ENCODE measurements around the gene CDC25C.
"Not testable (repeated sequence)": the region's sequence is repeated elsewhere in the genome, so short reads cannot be mapped to it uniquely, and the experiment has no call there.

Gene CDC25C

DNA sequence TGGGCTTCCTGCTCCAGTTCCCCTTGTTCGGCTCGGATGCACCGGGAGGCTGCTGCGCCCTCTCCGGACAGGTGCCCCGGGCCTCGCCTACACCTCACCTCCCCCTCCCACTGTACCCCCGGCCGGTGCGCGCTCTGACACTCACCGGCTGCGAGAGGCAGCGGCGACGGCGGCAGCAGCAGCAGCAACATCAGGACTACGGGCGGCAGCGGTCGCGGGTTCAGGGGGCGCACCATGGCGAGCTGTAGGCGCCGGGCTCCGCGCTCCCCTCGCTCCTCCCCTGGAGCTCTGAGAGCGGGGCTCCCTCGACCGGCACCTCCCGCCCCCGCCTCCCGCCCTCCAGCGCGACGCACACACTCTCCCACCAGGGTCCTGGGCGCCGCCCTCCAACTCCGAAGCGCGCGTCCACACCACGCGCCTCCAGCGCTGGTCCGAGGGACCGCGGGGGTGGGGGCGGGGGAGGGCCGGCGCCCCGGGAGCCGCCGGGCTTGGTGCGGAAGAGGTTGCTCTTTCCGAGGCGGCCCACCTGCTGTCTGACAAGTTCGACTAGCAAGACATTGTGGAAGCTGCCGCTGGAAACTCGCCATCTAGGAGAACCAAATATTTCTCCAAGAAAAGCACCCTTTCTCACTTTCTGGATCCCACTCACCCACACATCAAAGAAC is 57.3 kb downstream of the CDC25C start, which contains the start of gene GFRA3:
Gene GFRA3, minus strand, starts transcription at position 433 of the 665 bp plus-strand sequence. Its CDS starts 197 bp downstream, at position 236.
- DNase-seq = no peak

- no peak for DNase-seq
Observed at GRCh38 chr5:138273834-138274188, 57.8 kb downstream of the CDC25C start.

- no peak for DNase-seq
Observed at GRCh38 chr5:138272681-138273080, 58.9 kb downstream of the CDC25C start.

DNA sequence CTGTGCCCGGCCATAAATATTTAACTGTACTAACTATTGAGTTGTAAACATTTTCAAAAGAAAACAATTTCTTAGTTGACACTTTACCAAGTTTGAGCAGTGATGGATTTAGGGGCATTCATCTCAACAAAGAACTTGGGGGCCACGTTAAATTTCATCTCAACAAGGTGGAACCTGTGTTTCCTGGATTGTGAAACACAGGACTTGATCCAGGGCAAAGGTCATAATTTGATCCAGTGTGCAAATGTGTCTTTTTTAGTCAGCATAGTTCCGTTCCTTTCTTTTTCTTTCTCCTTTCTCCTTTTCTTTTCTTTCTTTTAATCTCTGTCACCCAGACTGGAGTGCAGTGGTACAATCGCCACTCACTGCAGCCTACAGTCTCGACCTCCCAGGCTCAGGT is 60.3 kb downstream of the CDC25C start:
- no peak for DNase-seq

DNA sequence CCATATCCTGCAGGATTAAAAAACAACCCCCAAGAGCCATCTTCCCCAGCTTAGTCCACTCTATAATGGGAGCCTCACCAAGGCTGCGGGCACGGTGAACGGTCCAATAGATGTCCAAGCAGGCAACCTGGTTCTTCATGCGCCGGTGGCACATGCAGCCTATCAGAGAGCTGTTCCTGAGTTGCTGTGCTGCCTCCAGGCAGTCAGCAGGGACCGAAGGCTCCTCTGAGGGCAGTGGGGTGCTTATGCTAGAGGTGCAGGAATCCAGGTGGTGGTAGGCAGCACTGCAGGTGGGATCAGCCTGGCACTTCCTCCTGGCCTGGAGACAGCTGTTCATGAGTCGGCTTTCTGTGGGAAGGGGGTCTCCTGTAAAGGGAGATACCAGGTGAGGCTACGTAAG is 67.4 kb downstream of the CDC25C start:
- no peak for DNase-seq

DNA sequence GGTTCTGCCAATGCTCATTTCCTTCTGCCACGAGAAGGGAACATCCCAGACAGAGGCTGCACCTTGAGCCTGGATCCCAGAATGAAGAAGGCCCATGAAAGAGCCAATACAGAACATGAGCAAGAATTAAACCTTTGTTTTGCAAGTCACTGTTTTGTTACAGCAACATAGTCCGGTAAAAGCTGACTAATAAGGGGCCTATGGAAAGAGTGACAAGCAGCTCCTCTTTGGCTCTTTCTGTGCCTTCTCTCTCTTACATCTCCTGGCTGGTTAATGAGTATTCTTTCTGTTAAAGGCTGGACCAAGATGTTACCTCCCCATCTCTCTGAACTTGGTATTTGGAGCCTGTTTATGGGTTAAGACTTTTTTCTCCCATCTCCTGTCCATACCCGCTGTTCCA is 68.0 kb downstream of the CDC25C start:
- DNase-seq = peak; percentile 46

DNA sequence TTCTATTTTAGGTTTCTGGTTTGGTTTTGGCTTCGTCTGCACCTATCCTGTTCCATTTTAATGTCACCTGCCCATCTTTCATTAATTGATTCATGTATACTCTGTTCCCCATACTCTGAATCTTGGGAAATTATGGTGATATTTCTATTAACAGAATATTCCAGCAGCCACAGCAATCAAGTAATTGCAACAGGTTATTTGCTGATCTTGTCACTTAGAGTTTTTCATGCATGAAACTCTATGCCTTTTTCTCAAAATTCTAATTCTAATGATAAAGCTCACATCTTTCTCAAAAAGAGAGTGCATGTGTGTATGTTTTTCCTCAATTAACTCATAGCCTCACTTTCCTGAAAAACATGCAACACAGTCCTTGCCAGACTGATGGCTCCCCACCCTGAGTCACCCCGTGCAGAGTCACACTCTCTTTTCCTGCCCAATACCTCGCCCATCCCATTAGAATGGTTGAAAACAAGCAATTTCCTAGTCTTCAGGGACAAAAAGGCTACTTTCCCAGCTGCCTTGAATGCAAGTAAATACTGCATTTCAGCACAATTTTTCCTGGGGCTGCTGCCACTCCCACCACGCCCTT is 72.8 kb downstream of the CDC25C start:
- DNase-seq = no peak

DNA sequence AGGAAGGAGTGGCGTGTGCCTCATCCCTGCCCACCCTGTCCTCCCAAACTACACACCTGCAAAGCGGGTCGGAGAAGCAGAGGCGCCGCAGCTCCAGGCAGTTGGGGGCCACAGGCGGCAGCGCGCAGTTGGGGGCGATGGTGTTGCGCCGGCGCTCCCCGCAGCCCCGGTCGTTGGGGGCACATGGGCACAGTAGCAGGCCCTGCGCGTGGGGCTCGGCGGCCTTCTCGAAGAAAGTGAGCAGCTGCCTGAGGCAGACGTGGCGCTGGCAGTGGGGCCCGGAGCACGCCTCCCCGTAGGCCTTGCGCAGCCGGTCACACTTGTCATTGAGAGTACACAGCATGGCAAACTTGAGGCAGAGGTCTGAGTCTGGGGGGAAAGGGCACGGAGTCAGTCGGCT is 74.0 kb downstream of the CDC25C start:
- DNase-seq = no peak

DNA sequence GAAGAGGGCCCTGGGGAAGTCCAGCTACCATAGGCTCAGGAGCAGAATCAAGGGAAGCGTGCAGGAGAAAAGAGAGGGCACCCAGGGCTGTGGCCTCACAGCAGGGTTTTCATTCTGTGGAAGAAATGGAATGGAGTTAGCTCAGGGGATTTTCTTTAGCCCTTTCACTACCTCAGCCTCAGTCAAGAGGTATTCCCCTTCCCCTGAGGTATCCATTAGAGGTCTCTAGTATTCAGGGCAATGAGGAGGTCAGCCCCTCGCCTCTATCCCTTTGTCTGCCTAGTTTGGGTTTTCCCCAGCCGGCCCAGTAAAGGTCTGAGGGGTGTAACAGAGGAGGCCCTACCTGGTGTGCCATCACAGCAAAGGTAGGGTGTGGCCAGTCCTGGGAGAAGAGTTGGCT is 78.7 kb downstream of the CDC25C start:
- no peak for DNase-seq

GRCh38 chr5:138247800-138248199 is 83.8 kb downstream of the CDC25C start:
- DNase-seq = not testable (repeated sequence)

- DNase-seq = no peak
Observed at GRCh38 chr5:138246822-138247221, 84.8 kb downstream of the CDC25C start.

DNA sequence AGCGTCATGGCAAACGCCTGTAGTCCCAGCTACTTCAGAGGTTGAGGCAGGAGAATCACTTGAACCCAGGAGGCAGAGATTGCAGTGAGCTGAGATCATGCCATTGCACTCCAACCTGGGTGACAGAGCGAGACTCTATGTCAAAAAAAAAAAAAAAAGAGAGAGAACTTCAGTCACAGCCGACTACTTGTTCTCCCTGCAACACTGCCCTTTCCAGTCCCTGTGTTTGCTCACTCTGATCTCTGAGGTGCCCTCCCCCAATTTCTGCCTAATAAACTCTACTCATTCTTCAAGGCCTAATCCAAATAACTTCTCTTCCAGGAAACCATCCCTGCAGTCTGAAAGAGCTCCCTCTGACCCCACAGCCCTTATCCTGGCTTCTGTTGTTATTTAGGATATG is 85.3 kb downstream of the CDC25C start:
- no peak for DNase-seq

DNA sequence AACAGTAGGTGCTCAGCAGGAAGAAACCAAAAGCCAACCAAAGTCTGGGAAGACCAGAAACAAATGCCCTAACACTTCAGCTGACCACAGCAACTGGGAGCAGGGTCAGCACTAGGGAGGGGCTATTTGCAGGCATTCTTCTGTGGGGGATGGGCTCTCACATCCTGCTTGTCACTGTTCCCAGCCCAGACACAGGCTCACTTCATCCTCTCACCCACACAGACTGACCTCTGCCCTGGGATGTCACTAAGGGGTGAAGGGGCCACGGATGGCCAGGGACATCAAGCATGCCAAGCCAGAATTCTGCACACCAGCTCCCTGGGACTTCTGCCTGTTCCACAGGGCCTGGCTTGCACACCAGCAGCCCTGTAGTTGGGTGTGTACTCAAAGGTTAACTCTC is 85.9 kb downstream of the CDC25C start:
- DNase-seq = no peak

GRCh38 chr5:138243794-138244193 is 87.8 kb downstream of the CDC25C start:
- no peak for DNase-seq

DNA sequence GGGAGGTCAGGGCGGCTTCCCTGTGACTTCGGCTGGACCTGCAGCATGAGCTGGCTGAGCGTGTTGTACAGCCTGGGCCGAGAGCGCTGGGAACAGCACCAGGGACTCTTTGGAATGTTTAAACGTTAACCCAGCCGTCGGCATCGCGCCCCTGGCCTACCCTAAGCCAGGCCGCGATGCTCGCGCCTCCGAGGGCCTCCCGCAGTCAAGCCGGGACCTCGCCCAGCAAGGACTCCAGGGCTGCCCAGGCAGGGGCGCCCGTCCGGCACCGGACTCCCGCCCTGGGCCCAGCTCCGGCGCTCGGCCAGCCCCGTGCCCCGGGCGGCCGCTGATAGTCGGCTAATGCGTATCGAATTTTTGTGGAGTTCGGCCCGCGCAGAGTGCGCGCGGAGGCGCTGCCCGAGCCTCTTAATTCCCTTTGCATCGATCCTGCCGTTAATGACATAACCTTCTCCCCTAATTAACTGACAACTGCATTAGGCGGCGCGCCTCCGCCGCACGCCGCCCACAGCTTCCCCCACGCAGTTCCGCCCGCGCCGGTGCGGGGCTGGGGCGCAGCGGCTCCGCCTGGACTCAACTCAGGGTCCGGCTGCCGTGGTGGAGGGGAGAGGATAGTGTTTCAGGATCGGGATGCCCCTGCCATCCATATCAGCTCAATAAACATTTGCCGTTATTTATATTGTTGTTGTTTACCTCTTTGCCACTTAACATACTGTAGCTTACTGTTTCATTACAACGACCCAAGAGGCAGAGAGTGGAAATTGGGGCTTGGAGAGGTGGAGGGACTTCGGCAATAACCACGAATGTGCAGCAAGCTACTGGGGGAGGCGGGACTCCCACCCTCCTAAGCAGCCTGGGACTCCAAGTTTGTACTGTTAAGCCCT is 89.7 kb downstream of the CDC25C start:
- DNase-seq = no peak

DNA sequence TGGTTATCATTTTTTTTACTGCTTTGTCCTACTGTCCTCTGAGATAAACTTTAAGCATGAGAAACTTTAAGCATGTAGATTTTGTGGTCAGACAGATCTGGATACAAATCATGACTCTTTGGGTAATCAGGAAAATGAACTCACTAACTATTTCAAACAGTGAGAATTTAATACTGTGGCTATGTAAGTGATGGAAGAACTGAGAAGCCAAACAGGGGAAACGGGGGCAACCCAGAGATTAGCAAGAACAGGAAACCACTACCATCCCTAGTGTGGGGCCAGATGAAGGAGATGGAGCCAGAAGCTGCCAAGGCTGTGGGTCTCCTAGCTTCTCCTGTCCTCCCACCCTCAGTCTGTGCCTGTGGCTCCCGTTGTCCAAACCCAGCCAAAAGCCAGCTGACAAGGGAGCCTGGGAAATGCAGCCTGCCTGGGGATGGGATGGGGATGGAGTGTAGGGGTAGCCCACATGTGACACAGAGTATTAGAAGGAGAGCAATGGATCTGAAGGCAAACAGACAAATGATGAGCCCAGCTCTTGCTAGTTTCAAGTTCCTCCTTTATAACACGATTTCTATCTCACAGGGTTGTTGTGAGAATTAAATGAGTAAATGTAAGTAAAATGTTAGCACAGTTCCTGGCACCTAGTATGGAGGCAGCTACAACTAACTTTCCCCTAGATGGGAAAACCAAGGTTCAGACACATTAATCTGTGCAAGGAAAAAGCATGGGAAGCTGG is 90.8 kb downstream of the CDC25C start:
- DNase-seq = peak; percentile 11

GRCh38 chr5:138238034-138238433 is 93.6 kb downstream of the CDC25C start:
- no peak for DNase-seq

All from activated CD4-positive, alpha-beta T cell treated with anti-CD3 and anti-CD28 coated beads, Interleukin-10, Interleukin-2, amounts not matched to agents 100 ng/mL and 50 ng/mL, durations not matched to agents 16 hours and 8 hours (primary cell).